ENCODE data around the gene LDLRAD3. TPM values are rescaled to one million over a fixed set of nuclear protein-coding genes. Genes with fewer than 3 reads are reported as not detected.

The LDLRAD3 gene
- total RNA-seq, 2 experiments from 2014 or later: 0.10 to 0.22 TPM

GRCh38 chr11:36054628-36055027 is 110.8 kb downstream of the LDLRAD3 start:
- Mint-ChIP-seq H3K4me1 (ENCODE audit: low read depth) (no peaks in the 10 kb centered on the region), H3K36me3 (no peaks in the 10 kb centered on the region), H3K9me3 (peaks cover 3% of the 10 kb centered on the region), H3K4me3 (no peak overlapping the region), H3K27me3 (peaks cover 6% of the 10 kb centered on the region), H3K27ac (no peak overlapping the region)
- ChIA-PET POLR2A (no interaction called here), CTCF (no interaction called here)
- intact Hi-C loops (cut with micrococcal nuclease): loop anchor here (5.0 kb wide), 1 partner anchor 437 kb away; the partner anchor contains the start of gene FJX1
- no peak for DNase-seq

GRCh38 chr11:36056160-36056751 is 112.4 kb downstream of the LDLRAD3 start:
- Mint-ChIP-seq H3K27me3 (peaks cover 6% of the 10 kb centered on the region), H3K27ac (no peak overlapping the region), H3K4me3 (no peak overlapping the region), H3K9me3 (peaks cover 5% of the 10 kb centered on the region), H3K36me3 (no peaks in the 10 kb centered on the region), H3K4me1 (ENCODE audit: low read depth) (no peaks in the 10 kb centered on the region)
- CTCF ChIA-PET: no interaction called here
- DNase-seq: no peak
- intact Hi-C loops (cut with micrococcal nuclease): no loop called here
- POLR2A ChIA-PET: no interaction called here

- ChIA-PET CTCF (no interaction called here), POLR2A (no interaction called here)
- H3K27me3 Mint-ChIP-seq: peaks cover 6% of the 10 kb centered on the region
- peaks cover 5% of the 10 kb centered on the region for H3K9me3 Mint-ChIP-seq
- no peak overlapping the region for H3K27ac Mint-ChIP-seq
- no peak for DNase-seq
- no peaks in the 10 kb centered on the region for H3K36me3 Mint-ChIP-seq
- intact Hi-C loops (cut with micrococcal nuclease): no loop called here
- H3K4me1 Mint-ChIP-seq (ENCODE audit: low read depth): no peaks in the 10 kb centered on the region
- no peak overlapping the region for H3K4me3 Mint-ChIP-seq
These were observed 113.6 kb downstream of the LDLRAD3 start for GRCh38 chr11:36057379-36058042.

- intact Hi-C loops (cut with micrococcal nuclease): no loop called here
- no peaks in the 10 kb centered on the region for H3K4me1 Mint-ChIP-seq (ENCODE audit: low read depth)
- H3K36me3 Mint-ChIP-seq: no peaks in the 10 kb centered on the region
- H3K27ac Mint-ChIP-seq: no peak overlapping the region
- POLR2A ChIA-PET: no interaction called here
- CTCF ChIA-PET: no interaction called here
- no peak for DNase-seq
- H3K4me3 Mint-ChIP-seq: no peak overlapping the region
- peaks cover 5% of the 10 kb centered on the region for H3K9me3 Mint-ChIP-seq
- peaks cover 6% of the 10 kb centered on the region for H3K27me3 Mint-ChIP-seq
These were observed 115.8 kb downstream of the LDLRAD3 start for GRCh38 chr11:36059660-36060059.

- DNase-seq: no peak
- H3K4me1 Mint-ChIP-seq (ENCODE audit: low read depth): no peaks in the 10 kb centered on the region
- ChIA-PET POLR2A (no interaction called here), CTCF (no interaction called here)
- H3K9me3 Mint-ChIP-seq: peaks cover 5% of the 10 kb centered on the region
- H3K27ac Mint-ChIP-seq: no peak overlapping the region
- H3K36me3 Mint-ChIP-seq: no peaks in the 10 kb centered on the region
- peaks cover 6% of the 10 kb centered on the region for H3K27me3 Mint-ChIP-seq
- H3K4me3 Mint-ChIP-seq: no peak overlapping the region
- intact Hi-C loops (cut with micrococcal nuclease): no loop called here
These were observed 117.1 kb downstream of the LDLRAD3 start for GRCh38 chr11:36060926-36061325.

DNA sequence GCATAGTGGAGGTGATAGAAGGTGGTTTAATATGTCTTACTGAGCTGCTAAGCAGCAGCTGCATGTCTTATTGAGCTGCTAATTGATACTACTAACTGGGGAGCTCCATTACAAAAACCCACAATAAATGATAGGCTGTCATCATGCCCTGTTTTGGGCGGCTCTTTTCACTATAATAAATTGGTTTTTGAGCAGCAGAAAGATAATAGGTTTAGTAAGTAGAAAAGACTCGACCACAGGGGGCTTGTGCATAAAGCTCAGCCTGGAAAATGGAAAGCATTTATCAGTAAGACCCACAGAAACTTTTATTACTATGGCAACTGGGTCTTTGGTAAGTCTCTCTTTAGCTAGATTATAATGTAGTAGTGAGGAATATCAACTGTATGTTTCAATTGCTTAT is 117.6 kb downstream of the LDLRAD3 start:
- H3K27me3 Mint-ChIP-seq: peaks cover 6% of the 10 kb centered on the region
- H3K9me3 Mint-ChIP-seq: peaks cover 5% of the 10 kb centered on the region
- DNase-seq: no peak
- H3K27ac Mint-ChIP-seq: no peak overlapping the region
- H3K4me1 Mint-ChIP-seq (ENCODE audit: low read depth): no peaks in the 10 kb centered on the region
- CTCF ChIA-PET: no interaction called here
- intact Hi-C loops (cut with micrococcal nuclease): no loop called here
- no peaks in the 10 kb centered on the region for H3K36me3 Mint-ChIP-seq
- no peak overlapping the region for H3K4me3 Mint-ChIP-seq
- POLR2A ChIA-PET: no interaction called here

- POLR2A ChIA-PET: no interaction called here
- peaks cover 1% of the 10 kb centered on the region for H3K27me3 Mint-ChIP-seq
- CTCF ChIA-PET: interaction anchor here (1.5 kb wide), 1 partner anchor 241 kb away, joined by 3 read pairs; no protein-coding TSS in a partner anchor
- H3K36me3 Mint-ChIP-seq: no peaks in the 10 kb centered on the region
- peaks cover 10% of the 10 kb centered on the region for H3K9me3 Mint-ChIP-seq
- no peaks in the 10 kb centered on the region for H3K4me1 Mint-ChIP-seq (ENCODE audit: low read depth)
- DNase-seq: no peak
- intact Hi-C loops (cut with micrococcal nuclease): no loop called here
- H3K4me3 Mint-ChIP-seq: no peak overlapping the region
- H3K27ac Mint-ChIP-seq: no peak overlapping the region
These were observed 119.0 kb downstream of the LDLRAD3 start for GRCh38 chr11:36062796-36063365.

DNA sequence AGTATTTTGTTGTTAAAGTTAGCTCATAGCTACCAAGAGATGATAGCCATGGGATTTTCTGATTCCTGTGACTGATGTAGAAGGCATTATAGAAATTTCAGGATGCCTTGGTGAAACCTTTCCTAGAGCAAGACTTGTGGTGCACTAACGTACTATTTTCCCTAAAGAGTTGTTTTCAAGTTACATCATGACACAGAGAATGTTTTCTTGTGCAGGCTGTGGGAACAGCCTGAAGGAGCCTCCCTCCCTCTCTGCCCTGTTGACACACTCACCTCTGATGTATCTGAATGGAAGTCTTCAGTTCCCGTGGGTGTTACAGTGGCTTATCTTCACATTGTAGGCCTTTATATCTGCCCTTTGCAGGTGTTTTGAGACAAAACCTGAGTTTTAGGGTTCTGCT is 121.6 kb downstream of the LDLRAD3 start:
- peaks cover 3% of the 10 kb centered on the region for H3K27me3 Mint-ChIP-seq
- H3K27ac Mint-ChIP-seq: no peak overlapping the region
- DNase-seq: no peak
- intact Hi-C loops (cut with micrococcal nuclease): no loop called here
- no peak overlapping the region for H3K4me3 Mint-ChIP-seq
- H3K36me3 Mint-ChIP-seq: no peaks in the 10 kb centered on the region
- H3K4me1 Mint-ChIP-seq (ENCODE audit: low read depth): no peaks in the 10 kb centered on the region
- H3K9me3 Mint-ChIP-seq: peaks cover 5% of the 10 kb centered on the region
- CTCF ChIA-PET: no interaction called here
- POLR2A ChIA-PET: no interaction called here

DNA sequence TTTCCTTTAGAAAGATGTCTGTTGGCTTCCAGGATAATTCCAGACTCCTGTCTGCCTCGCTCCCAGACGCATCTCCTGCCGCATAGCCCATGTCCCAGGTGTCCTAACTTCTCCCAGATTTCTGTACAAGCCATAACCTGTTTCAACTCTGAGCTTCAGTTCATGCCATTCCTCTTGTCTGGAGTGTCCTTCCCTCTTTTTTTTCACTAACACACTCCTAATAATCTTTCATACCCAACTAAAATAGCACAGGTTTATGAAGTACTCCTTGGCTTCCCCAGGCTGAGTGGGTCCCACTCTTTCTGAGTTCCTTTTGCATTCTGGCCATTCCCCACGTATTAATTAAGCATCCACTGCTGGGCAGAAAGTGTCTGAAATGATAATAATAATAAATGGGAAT is 123.0 kb downstream of the LDLRAD3 start:
- peaks cover 3% of the 10 kb centered on the region for H3K27me3 Mint-ChIP-seq
- H3K36me3 Mint-ChIP-seq: no peaks in the 10 kb centered on the region
- ChIA-PET CTCF (no interaction called here), POLR2A (no interaction called here)
- H3K4me1 Mint-ChIP-seq (ENCODE audit: low read depth): no peaks in the 10 kb centered on the region
- no peak overlapping the region for H3K4me3 Mint-ChIP-seq
- no peak for DNase-seq
- peaks cover 5% of the 10 kb centered on the region for H3K9me3 Mint-ChIP-seq
- intact Hi-C loops (cut with micrococcal nuclease): no loop called here
- no peak overlapping the region for H3K27ac Mint-ChIP-seq

GRCh38 chr11:36069576-36070212 is 125.8 kb downstream of the LDLRAD3 start:
- intact Hi-C loops (cut with micrococcal nuclease): no loop called here
- CTCF ChIA-PET: interaction anchor here (1.3 kb wide), 1 partner anchor 15 kb away, joined by 3 read pairs; no protein-coding TSS in a partner anchor
- DNase-seq: no peak
- no peak overlapping the region for H3K27ac Mint-ChIP-seq
- H3K4me3 Mint-ChIP-seq: no peak overlapping the region
- H3K36me3 Mint-ChIP-seq: no peaks in the 10 kb centered on the region
- no peaks in the 10 kb centered on the region for H3K4me1 Mint-ChIP-seq (ENCODE audit: low read depth)
- H3K9me3 Mint-ChIP-seq: peaks cover 5% of the 10 kb centered on the region
- peaks cover 3% of the 10 kb centered on the region for H3K27me3 Mint-ChIP-seq
- POLR2A ChIA-PET: no interaction called here

GRCh38 chr11:36070213-36070953 is 126.5 kb downstream of the LDLRAD3 start:
- Mint-ChIP-seq H3K4me3 (no peak overlapping the region), H3K36me3 (no peaks in the 10 kb centered on the region), H3K27ac (no peak overlapping the region), H3K9me3 (peaks cover 5% of the 10 kb centered on the region), H3K27me3 (peaks cover 3% of the 10 kb centered on the region), H3K4me1 (ENCODE audit: low read depth) (no peaks in the 10 kb centered on the region)
- intact Hi-C loops (cut with micrococcal nuclease): no loop called here
- POLR2A ChIA-PET: no interaction called here
- CTCF ChIA-PET: interaction anchor here (0.6 to 1.3 kb wide), 2 partner anchors 14 to 431 kb away, joined by 3 read pairs; no protein-coding TSS in a partner anchor
- no peak for DNase-seq

DNA sequence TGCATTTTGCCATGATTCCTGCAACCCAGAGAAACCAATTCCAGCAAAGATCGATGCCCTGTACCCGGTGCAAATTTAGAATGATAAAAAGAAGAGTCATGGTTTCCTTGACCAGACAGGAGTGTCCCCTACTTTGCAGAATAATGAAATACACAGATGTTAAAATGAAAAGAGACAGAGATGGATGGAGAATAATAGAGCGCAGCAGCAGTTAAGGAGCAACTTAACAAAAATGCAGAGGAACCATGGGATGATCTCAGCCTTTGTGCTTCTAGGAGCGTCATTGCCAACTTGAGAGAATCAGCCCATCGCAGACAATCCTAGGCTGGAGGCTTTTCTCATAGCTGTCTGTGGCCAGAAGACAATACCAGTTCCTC is 127.1 kb downstream of the LDLRAD3 start:
- CTCF ChIA-PET: no interaction called here
- Mint-ChIP-seq H3K9me3 (peaks cover 5% of the 10 kb centered on the region), H3K27ac (no peak overlapping the region), H3K36me3 (no peaks in the 10 kb centered on the region), H3K4me3 (no peak overlapping the region), H3K27me3 (peaks cover 3% of the 10 kb centered on the region), H3K4me1 (ENCODE audit: low read depth) (no peaks in the 10 kb centered on the region)
- no peak for DNase-seq
- POLR2A ChIA-PET: no interaction called here
- intact Hi-C loops (cut with micrococcal nuclease): no loop called here

Data from activated CD4-positive, alpha-beta memory T cell treated with anti-CD3 and anti-CD28 coated beads for 36 hours (primary cell).